ENCODE data around the gene BCAR1.
"Not testable (repeated sequence)": the region's sequence is repeated elsewhere in the genome, so short reads cannot be mapped to it uniquely, and the experiment has no call there.

BCAR1 gene

GRCh38 chr16:75282466-75283281 is 31.2 kb upstream of the BCAR1 start:
- H3K9me3 ChIP-seq (ENCODE audit: low read length), result no peaks in the 10 kb centered on the region

DNA sequence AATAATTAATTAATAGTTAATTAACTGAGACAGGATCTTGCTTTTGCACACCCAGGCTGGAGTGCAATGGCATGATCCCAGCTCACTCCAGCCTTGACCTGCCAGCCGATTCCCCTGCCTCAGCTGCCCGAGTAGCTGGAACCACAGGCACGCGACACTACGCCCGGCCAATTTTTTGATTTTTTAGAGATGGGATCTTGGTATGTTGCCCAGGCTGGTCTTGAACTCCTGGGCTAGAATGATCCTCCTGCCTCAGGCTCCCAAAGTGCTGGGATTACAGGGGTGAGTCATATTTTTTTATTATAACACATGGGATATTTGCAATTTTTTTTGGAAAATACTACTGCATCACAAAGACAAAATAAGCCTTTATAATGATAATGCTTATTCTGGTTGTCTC is 30.4 kb upstream of the BCAR1 start:
- Histone ChIP-seq H3K4me1 (ENCODE audit: insufficient read depth, low read length) (no peaks in the 10 kb centered on the region), H3K9me3 (ENCODE audit: low read length) (no peaks in the 10 kb centered on the region), H3K27me3 (ENCODE audit: insufficient read depth, low read length) (no peaks in the 10 kb centered on the region), H3K4me3 (ENCODE audit: low read length) (no peak overlapping the region), H2AFZ (ENCODE audit: low read depth, low read length) (no peak overlapping the region), H3K36me3 (ENCODE audit: insufficient read depth, low read length) (no peaks in the 10 kb centered on the region)

More at GRCh38 chr16:75282466-75283281, 31.2 kb upstream of the BCAR1 start:
- no peak overlapping the region for H3K4me3 ChIP-seq (ENCODE audit: low read length)
- no peaks in the 10 kb centered on the region for H3K36me3 ChIP-seq (ENCODE audit: insufficient read depth, low read length)
- H2AFZ ChIP-seq (ENCODE audit: low read depth, low read length), result no peak overlapping the region
- H3K27me3 ChIP-seq (ENCODE audit: insufficient read depth, low read length), result no peaks in the 10 kb centered on the region
- no peaks in the 10 kb centered on the region for H3K4me1 ChIP-seq (ENCODE audit: insufficient read depth, low read length)

DNA sequence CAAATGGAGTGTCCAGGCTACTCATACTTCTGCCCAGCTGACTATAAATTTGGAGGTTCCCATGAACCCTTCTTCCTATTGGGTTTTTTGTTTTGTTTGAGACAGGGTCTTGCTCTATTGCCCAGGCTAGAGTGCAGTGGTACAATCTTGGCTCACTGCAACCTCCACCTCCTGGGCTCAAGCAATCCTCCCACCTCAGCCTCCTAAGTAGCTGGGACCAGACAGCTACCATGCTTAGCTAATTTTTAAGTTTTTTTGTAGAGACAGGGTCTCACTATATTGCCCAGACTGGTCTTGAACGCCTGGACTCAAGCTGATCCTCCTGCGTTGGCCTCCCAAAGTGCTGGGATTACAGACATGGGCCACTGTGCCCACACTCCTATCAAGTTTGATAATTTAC is 29.6 kb upstream of the BCAR1 start:
- not testable (repeated sequence) for H3K27me3 ChIP-seq (ENCODE audit: insufficient read depth, low read length); H3K9me3 ChIP-seq (ENCODE audit: low read length); H3K4me1 ChIP-seq (ENCODE audit: insufficient read depth, low read length); H3K4me3 ChIP-seq (ENCODE audit: low read length); H3K36me3 ChIP-seq (ENCODE audit: insufficient read depth, low read length); H2AFZ ChIP-seq (ENCODE audit: low read depth, low read length)

DNA sequence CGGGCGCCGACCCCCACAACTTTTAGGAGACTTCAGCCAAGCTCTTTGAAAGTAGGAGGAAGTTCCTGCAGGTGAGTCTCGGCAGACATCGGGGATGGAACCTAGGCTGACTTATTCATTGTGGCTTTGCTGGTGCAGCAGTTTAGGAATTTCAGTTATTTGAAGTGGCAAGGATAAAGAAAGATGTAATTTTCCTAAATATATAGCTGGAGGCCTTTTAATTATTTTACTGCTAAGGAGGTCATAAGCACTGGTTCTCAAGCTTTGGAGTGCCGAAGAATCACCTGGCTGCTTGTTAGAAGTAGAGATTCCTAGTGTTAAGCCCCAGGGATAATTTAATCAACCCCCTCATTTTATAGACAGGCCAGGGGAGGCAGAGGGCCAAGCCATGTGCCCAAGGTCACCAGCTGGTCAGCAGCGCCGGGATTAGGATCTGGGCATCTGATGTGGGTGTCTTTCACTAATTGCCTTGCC is 28.9 kb upstream of the BCAR1 start:
- Histone ChIP-seq H3K4me3 (ENCODE audit: low read length) (no peak overlapping the region), H3K4me1 (ENCODE audit: insufficient read depth, low read length) (no peaks in the 10 kb centered on the region), H3K9me3 (ENCODE audit: low read length) (no peaks in the 10 kb centered on the region), H2AFZ (ENCODE audit: low read depth, low read length) (no peak overlapping the region), H3K27me3 (ENCODE audit: insufficient read depth, low read length) (no peaks in the 10 kb centered on the region), H3K36me3 (ENCODE audit: insufficient read depth, low read length) (no peaks in the 10 kb centered on the region)

GRCh38 chr16:75279305-75279704 is 27.9 kb upstream of the BCAR1 start:
- Histone ChIP-seq H2AFZ (ENCODE audit: low read depth, low read length) (no peak overlapping the region), H3K36me3 (ENCODE audit: insufficient read depth, low read length) (no peaks in the 10 kb centered on the region), H3K4me3 (ENCODE audit: low read length) (no peak overlapping the region), H3K27me3 (ENCODE audit: insufficient read depth, low read length) (no peaks in the 10 kb centered on the region), H3K4me1 (ENCODE audit: insufficient read depth, low read length) (no peaks in the 10 kb centered on the region), H3K9me3 (ENCODE audit: low read length) (no peaks in the 10 kb centered on the region)

DNA sequence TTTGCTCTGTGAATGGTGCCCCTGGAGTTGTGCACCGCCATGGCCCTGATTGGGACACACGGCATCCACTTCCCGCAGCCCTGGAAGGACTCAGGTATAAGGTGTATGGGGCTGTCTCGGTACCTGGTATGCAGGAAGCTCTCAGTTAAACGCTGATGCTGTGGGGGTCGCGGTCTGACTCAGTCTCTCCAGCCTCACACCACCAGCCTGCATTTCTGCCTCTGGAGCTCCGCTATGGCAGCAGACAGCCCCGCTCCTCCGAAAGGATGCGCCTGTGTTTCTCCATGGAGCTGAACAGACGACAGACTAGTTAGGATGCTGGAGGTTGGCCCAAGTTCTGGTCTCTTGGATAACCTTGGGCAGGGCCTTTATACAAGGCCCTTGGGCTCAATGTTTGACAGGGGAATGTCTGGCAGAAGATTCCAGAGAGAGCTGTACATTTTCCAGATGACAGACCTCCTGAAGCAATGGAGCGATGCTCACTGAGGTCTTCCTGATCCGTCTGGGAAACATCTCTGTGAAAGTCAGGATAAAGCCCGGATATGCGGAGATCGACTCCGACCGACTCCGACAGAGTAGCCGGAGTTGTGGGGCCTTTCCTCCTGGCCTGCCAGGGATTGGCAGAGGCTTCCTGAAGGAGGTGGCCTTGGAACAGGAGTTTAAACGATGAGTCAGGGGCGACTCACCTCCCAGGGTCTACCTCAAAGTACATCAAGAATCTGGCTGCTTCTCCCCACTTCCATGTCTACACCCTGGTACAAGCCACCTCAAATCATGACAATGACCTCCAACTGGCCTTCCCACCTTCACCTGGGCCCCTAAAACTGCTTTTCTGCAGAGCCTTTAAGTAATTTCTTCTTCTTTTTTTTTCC is 21.9 kb upstream of the BCAR1 start:
- H3K9me3 ChIP-seq (ENCODE audit: low read length), result no peaks in the 10 kb centered on the region
- H3K36me3 ChIP-seq (ENCODE audit: insufficient read depth, low read length), result no peaks in the 10 kb centered on the region
- H2AFZ ChIP-seq (ENCODE audit: low read depth, low read length), result no peak overlapping the region
- H3K27me3 ChIP-seq (ENCODE audit: insufficient read depth, low read length), result no peaks in the 10 kb centered on the region
- peaks cover 18% of the 10 kb centered on the region for H3K4me1 ChIP-seq (ENCODE audit: insufficient read depth, low read length)
- no peak overlapping the region for H3K4me3 ChIP-seq (ENCODE audit: low read length)

DNA sequence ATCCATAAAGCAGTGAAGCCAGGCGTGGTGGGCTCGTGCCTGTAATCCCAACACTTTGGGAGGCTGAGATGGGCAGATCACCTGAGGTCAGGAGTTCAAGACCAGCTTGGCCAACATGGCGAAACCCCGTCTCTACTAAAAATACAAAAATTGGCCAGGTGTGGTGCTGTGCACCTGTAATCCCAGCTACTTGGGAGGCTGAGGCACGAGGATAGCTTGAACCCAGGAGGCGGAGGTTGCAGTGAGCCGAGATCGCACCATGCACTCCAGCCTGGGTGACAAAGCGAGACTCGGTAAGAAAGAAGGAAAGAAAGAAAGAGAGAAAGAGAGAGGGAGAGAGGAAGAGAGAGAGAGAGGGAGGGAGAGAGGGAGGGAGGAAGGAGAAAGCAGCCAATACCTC is 21.2 kb upstream of the BCAR1 start:
- H3K36me3 ChIP-seq (ENCODE audit: insufficient read depth, low read length); H3K4me3 ChIP-seq (ENCODE audit: low read length); H3K27me3 ChIP-seq (ENCODE audit: insufficient read depth, low read length); H2AFZ ChIP-seq (ENCODE audit: low read depth, low read length); H3K9me3 ChIP-seq (ENCODE audit: low read length): not testable (repeated sequence)
- H3K4me1 ChIP-seq (ENCODE audit: insufficient read depth, low read length), result peaks cover 18% of the 10 kb centered on the region

DNA sequence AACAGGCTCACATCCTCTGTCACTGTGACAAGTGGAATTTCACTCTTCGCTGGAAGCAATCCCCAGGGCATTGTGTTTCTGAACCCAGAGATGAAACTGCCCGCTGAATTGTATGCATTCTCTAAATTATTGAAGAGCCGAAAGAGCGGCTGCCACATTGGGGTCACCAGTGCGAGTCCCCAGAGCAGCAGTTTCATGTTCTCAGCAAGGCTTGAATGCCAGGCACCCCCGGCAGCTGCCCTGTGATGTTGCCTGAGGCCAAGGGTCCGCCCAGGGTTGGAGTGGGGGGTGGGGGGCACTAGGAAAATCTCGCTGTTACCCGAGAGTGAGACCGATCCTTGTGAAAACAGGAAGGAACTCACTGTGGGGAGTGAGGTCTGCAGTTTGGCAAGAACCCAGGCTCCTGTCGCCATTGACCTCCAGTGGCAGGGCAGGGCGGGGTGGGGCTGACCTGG is 20.7 kb upstream of the BCAR1 start:
- Histone ChIP-seq H3K36me3 (ENCODE audit: insufficient read depth, low read length) (no peaks in the 10 kb centered on the region), H3K27me3 (ENCODE audit: insufficient read depth, low read length) (no peaks in the 10 kb centered on the region), H3K4me3 (ENCODE audit: low read length) (no peak overlapping the region)

DNA sequence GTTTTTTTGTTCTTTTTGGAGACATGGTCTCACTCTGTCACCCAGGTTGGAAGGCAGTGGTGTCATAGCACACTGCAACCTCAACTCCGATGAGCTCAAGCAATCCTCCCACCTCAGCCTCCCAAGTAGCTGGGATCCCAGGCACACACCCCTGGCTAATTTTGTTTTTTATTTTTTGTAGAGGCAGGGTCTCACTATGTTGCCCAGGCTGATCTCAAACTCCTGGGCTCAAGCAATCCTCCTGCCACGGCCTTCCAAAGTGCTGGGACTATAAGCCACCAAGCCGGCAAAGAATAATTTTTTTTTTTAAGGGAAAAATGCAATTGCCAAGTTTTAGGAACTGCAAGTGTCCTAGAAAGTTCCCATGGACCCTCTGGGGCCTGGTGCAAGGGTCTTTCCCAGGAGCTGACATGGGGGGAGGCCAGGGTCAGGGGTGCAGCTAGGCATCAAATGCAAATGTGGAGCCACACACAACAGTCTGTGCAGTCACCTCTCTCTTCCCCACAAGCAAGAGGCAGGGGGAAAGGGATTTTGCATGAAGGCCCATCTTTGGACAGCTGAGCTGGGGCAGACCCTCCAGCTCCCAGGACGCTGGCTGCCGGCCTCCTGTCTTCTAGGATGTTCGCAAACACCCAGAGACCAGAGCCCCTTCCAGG is 20.1 kb upstream of the BCAR1 start:
- no peaks in the 10 kb centered on the region for H3K27me3 ChIP-seq (ENCODE audit: insufficient read depth, low read length)
- no peaks in the 10 kb centered on the region for H3K36me3 ChIP-seq (ENCODE audit: insufficient read depth, low read length)
- no peak overlapping the region for H3K4me3 ChIP-seq (ENCODE audit: low read length)
- peaks cover 20% of the 10 kb centered on the region for H3K4me1 ChIP-seq (ENCODE audit: insufficient read depth, low read length)
- no peaks in the 10 kb centered on the region for H3K9me3 ChIP-seq (ENCODE audit: low read length)
- H2AFZ ChIP-seq (ENCODE audit: low read depth, low read length), result no peak overlapping the region

More for the DNA sequence above, 20.7 kb upstream of the BCAR1 start:
- Histone ChIP-seq H2AFZ (ENCODE audit: low read depth, low read length) (peak overlapping the region; percentile 21), H3K4me1 (ENCODE audit: insufficient read depth, low read length) (peaks cover 18% of the 10 kb centered on the region), H3K9me3 (ENCODE audit: low read length) (no peaks in the 10 kb centered on the region)

DNA sequence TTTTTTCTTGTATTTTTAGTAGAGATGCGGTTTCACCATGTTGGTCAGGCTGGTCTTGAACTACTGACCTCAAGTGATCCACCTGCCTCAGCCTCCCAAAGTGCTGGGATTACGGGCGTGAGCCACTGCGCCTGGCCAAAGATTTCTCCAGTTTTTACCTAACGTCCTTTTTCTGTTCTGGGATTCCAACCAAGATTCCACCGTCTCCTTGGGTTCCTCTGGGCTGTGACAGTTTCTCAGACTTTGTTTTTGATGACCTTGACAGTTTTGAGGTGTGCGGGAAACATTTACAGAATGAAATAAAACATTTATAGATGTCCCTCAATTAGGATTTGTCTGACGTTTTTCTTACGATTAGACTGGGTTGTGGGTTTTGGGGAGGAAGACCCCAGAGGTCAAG is 17.9 kb upstream of the BCAR1 start:
- H3K36me3 ChIP-seq (ENCODE audit: insufficient read depth, low read length); H2AFZ ChIP-seq (ENCODE audit: low read depth, low read length); H3K9me3 ChIP-seq (ENCODE audit: low read length); H3K27me3 ChIP-seq (ENCODE audit: insufficient read depth, low read length); H3K4me3 ChIP-seq (ENCODE audit: low read length): not testable (repeated sequence)
- peaks cover 34% of the 10 kb centered on the region for H3K4me1 ChIP-seq (ENCODE audit: insufficient read depth, low read length)

GRCh38 chr16:75267631-75268264 is 16.3 kb upstream of the BCAR1 start:
- Histone ChIP-seq H3K36me3 (ENCODE audit: insufficient read depth, low read length) (peaks cover 14% of the 10 kb centered on the region), H3K4me1 (ENCODE audit: insufficient read depth, low read length) (peaks cover 49% of the 10 kb centered on the region)

GRCh38 chr16:75266738-75267630 is 15.6 kb upstream of the BCAR1 start:
- no peaks in the 10 kb centered on the region for H3K9me3 ChIP-seq (ENCODE audit: low read length)
- H3K4me1 ChIP-seq (ENCODE audit: insufficient read depth, low read length), result peaks cover 47% of the 10 kb centered on the region
- peak overlapping the region; percentile 93 for H3K4me3 ChIP-seq (ENCODE audit: low read length)
- H2AFZ ChIP-seq (ENCODE audit: low read depth, low read length), result no peak overlapping the region
- H3K27me3 ChIP-seq (ENCODE audit: insufficient read depth, low read length), result no peaks in the 10 kb centered on the region
- H3K36me3 ChIP-seq (ENCODE audit: insufficient read depth, low read length), result peaks cover 15% of the 10 kb centered on the region

More at GRCh38 chr16:75267631-75268264, 16.3 kb upstream of the BCAR1 start:
- no peak overlapping the region for H2AFZ ChIP-seq (ENCODE audit: low read depth, low read length)
- no peak overlapping the region for H3K4me3 ChIP-seq (ENCODE audit: low read length)
- no peaks in the 10 kb centered on the region for H3K9me3 ChIP-seq (ENCODE audit: low read length)
- H3K27me3 ChIP-seq (ENCODE audit: insufficient read depth, low read length), result no peaks in the 10 kb centered on the region
